Sigmoid colon (tissue), 7 donors: ENCODE data around the gene SCAF4. TPM values are rescaled to one million over a fixed set of nuclear protein-coding genes. Genes with fewer than 3 reads are reported as not detected.

Source experiments
- DNase-seq: peaks from one replicate; pipeline ENCODE4 v3.0.0-alpha.2; 2019
- H3K27ac ChIP-seq, 4 donors: fragments of 200-600 bp; sonication (generic); one replicate each; pipeline ENCODE4 v1.5.1; 2016 to 2019; ENCODE audit warnings: mild to moderate bottlenecking in 1 of 4
- H3K27me3 ChIP-seq, 3 donors: fragments of 200-600 bp; sonication (generic); one replicate each; pipeline ENCODE4 v1.5.1; 2019; ENCODE audit warnings: mild to moderate bottlenecking in 1 of 3
- H3K36me3 ChIP-seq, 4 donors: fragments of 200-600 bp; sonication (generic); one replicate each; pipeline ENCODE4 v1.5.1; 2016 to 2019
- H3K4me1 ChIP-seq, 4 donors: fragments of 200-600 bp; sonication (generic); one replicate each; pipeline ENCODE4 v1.5.1; 2017 to 2019
- H3K4me3 ChIP-seq, 4 donors: fragments of 200-600 bp; sonication (generic); one replicate each; pipeline ENCODE4 v1.5.1; 2017 to 2019; ENCODE audit warnings: mild to moderate bottlenecking in 2 of 4, moderate library complexity in 1 of 4
- H3K9me3 ChIP-seq, 4 donors: fragments of 200-600 bp in 3 of 4; sonication (generic) in 3 of 4; one replicate each; pipeline versions ENCODE4 v1.5.1 to v1.6.1; 2013 to 2019
- CTCF ChIP-seq, 4 experiments: fragments of 450-650 bp in 3 of 4; fragments of 200-600 bp in 1 of 4; IDR thresholded peaks; one replicate each; pipeline ENCODE4 v1.5.1; 2016 to 2019; ENCODE audit warnings: antibody characterized with exemption in 4 of 4, mild to moderate bottlenecking in 3 of 4, moderate library complexity in 2 of 4
- EP300 ChIP-seq, 4 donors: sonication (generic); formaldehyde crosslinking; IDR thresholded peaks; one replicate each; pipeline ENCODE4 v1.6.1; 2017; ENCODE audit warnings: antibody characterized with exemption in 4 of 4
- POLR2A ChIP-seq, 2 donors: fragments of 450-650 bp; IDR thresholded peaks; one replicate each; pipeline ENCODE4 v1.6.1; 2016; ENCODE audit warnings: antibody characterized with exemption in 2 of 2, mild to moderate bottlenecking in 2 of 2, moderate library complexity in 2 of 2
- POLR2AphosphoS5 ChIP-seq, 4 donors: sonication (generic); formaldehyde crosslinking; IDR thresholded peaks; one replicate each; pipeline ENCODE4 v1.6.1; 2017; ENCODE audit warnings: antibody characterized with exemption in 4 of 4
- WGBS, 2 donors: extraction: QIAGEN DNeasy Blood & Tissue Kit; methylation state at CpG; one replicate each; pipeline ENCODE4 v1.1.7; 2013; 5-methylcytosine and 5-hydroxymethylcytosine counted together
- intact Hi-C: fragments of 100-400 bp; cut with DNase I; formaldehyde crosslinking; loops from one replicate; pipeline ENCODE4 v1.15.1; 2023
- polyA plus RNA-seq, 3 donors: library from polyadenylated mRNA; stranded (reverse); fragments of 200-250 nt; gene quantifications; one replicate each; pipeline ENCODE4 v1.2.3, GENCODE V29; 2013
- total RNA-seq, 4 donors: library from RNA; depleted of rRNA; stranded (reverse); fragments of >200 nt; gene quantifications; one replicate each; pipeline ENCODE4 v1.1.0, GENCODE V29; 2016
- donor health status: healthy with polysubstance abuse.
- donor health status: Bipolar disorder and iron deficiency.
- donor health status: healthy.

The SCAF4 gene
- total and polyA plus RNA-seq, 7 donors = 6.0 to 19.1 (median 11.4) TPM

- Histone ChIP-seq H3K4me1 (no peaks in the 10 kb centered on the region), H3K36me3 (peaks cover 5 to 84% (median 32%) of the 10 kb centered on the region in 4 donors), H3K27ac (no peak overlapping the region), H3K27me3 (no peaks in the 10 kb centered on the region), H3K4me3 (no peak overlapping the region), H3K9me3 (no peaks in the 10 kb centered on the region)
- no peak for DNase-seq
- TF ChIP-seq CTCF (IDR thresholded peaks at IDR 0.05) (no peak), POLR2A (IDR thresholded peaks at IDR 0.05) (no peak), POLR2AphosphoS5 (IDR thresholded peaks at IDR 0.05) (no peak), EP300 (IDR thresholded peaks at IDR 0.05) (no peak)
- intact Hi-C loops = no loop called here
- WGBS, 2 donors = 98% methylated on average over 3 of the region's 3 CpGs
These were observed 31.9 kb downstream of the SCAF4 start for GRCh38 chr21:31700040-31700439.

- Histone ChIP-seq H3K27me3 (no peaks in the 10 kb centered on the region), H3K36me3 (peaks cover 7 to 99% (median 37%) of the 10 kb centered on the region in 4 donors), H3K27ac (no peak overlapping the region), H3K4me1 (no peaks in the 10 kb centered on the region), H3K9me3 (no peaks in the 10 kb centered on the region), H3K4me3 (no peak overlapping the region)
- intact Hi-C loops = no loop called here
- TF ChIP-seq POLR2A (IDR thresholded peaks at IDR 0.05) = no peak
- TF ChIP-seq CTCF (IDR thresholded peaks at IDR 0.05) = no peak
- no peak for TF ChIP-seq EP300 (IDR thresholded peaks at IDR 0.05)
- DNase-seq = no peak
These were observed 33.5 kb downstream of the SCAF4 start for GRCh38 chr21:31698461-31698860.

GRCh38 chr21:31696424-31696823 is 35.5 kb downstream of the SCAF4 start:
- H3K9me3 ChIP-seq = no peaks in the 10 kb centered on the region
- TF ChIP-seq EP300 (IDR thresholded peaks at IDR 0.05) (no peak), POLR2A (IDR thresholded peaks at IDR 0.05) (no peak), POLR2AphosphoS5 (IDR thresholded peaks at IDR 0.05) (no peak), CTCF (IDR thresholded peaks at IDR 0.05) (no peak)
- H3K36me3 ChIP-seq = peaks cover 15 to 99% (median 47%) of the 10 kb centered on the region in 4 donors
- intact Hi-C loops = no loop called here
- WGBS, 2 donors = 89 to 94% methylated on average over 6 of the region's 6 CpGs
- H3K4me3 ChIP-seq = no peak overlapping the region
- no peaks in the 10 kb centered on the region for H3K4me1 ChIP-seq
- H3K27me3 ChIP-seq = no peaks in the 10 kb centered on the region
- no peak for DNase-seq
- no peak overlapping the region for H3K27ac ChIP-seq

- H3K27me3 ChIP-seq = no peaks in the 10 kb centered on the region
- TF ChIP-seq CTCF (IDR thresholded peaks at IDR 0.05) = no peak
- TF ChIP-seq POLR2A (IDR thresholded peaks at IDR 0.05) = no peak
- TF ChIP-seq EP300 (IDR thresholded peaks at IDR 0.05) = no peak
- TF ChIP-seq POLR2AphosphoS5 (IDR thresholded peaks at IDR 0.05) = no peak
- H3K27ac ChIP-seq = no peak overlapping the region
- no peak overlapping the region for H3K4me3 ChIP-seq
- no peak for DNase-seq
- intact Hi-C loops = no loop called here
- H3K9me3 ChIP-seq = no peaks in the 10 kb centered on the region
- peaks cover 23 to 99% (median 42%) of the 10 kb centered on the region in 4 donors for H3K36me3 ChIP-seq
- WGBS, 2 donors = 97 to 98% methylated on average over 16 of the region's 16 CpGs
- H3K4me1 ChIP-seq = no peaks in the 10 kb centered on the region
These were observed 38.7 kb downstream of the SCAF4 start for GRCh38 chr21:31693222-31693621.

- H3K36me3 ChIP-seq = peaks cover 36 to 100% (median 51%) of the 10 kb centered on the region in 4 donors
- 92 to 95% methylated on average over 5 of the region's 5 CpGs for WGBS, 2 donors
- DNase-seq = no peak
- H3K27me3 ChIP-seq = no peaks in the 10 kb centered on the region
- no peak overlapping the region for H3K4me3 ChIP-seq
- H3K9me3 ChIP-seq = no peaks in the 10 kb centered on the region
- intact Hi-C loops = no loop called here
- H3K4me1 ChIP-seq = no peaks in the 10 kb centered on the region
- no peak overlapping the region for H3K27ac ChIP-seq
- no peak for TF ChIP-seq EP300 (IDR thresholded peaks at IDR 0.05)
- no peak for TF ChIP-seq POLR2AphosphoS5 (IDR thresholded peaks at IDR 0.05)
- no peak for TF ChIP-seq CTCF (IDR thresholded peaks at IDR 0.05)
- no peak for TF ChIP-seq POLR2A (IDR thresholded peaks at IDR 0.05)
These were observed 43.1 kb downstream of the SCAF4 start for GRCh38 chr21:31688603-31689368.
